Stimulated activated memory B cell treated with anti-CD40 and anti-IgM and Interleukin-4, amounts not matched to agents 10 μg/mL and 1 μg/mL and 100 μg/mL, for 72 hours (primary cell): ENCODE results near the gene VEGFA.
A peak's percentile ranks its signal among the peaks of the same experiment; 100 is the strongest.
"Not testable (repeated sequence)": the region's sequence is repeated elsewhere in the genome, so short reads cannot be mapped to it uniquely, and the experiment has no call there.

Source experiments
- ATAC-seq: fragments of 150-1000 bp; cut with Tn5 transposase; 2 replicates; pipeline ENCODE4 v1.10.0; 2021
- H3K27ac Mint-ChIP-seq: one replicate; pipeline ENCODE4 v1.8.0; 2022; ENCODE audit warnings: mild to moderate bottlenecking, mixed read lengths
- H3K27me3 Mint-ChIP-seq: one replicate; pipeline ENCODE4 v1.8.0; 2022; ENCODE audit warnings: mixed read lengths
- H3K36me3 Mint-ChIP-seq: one replicate; pipeline ENCODE4 v1.8.0; 2022; ENCODE audit warnings: mixed read lengths
- H3K4me1 Mint-ChIP-seq: one replicate; pipeline ENCODE4 v1.8.0; 2022; ENCODE audit warnings: mixed read lengths
- H3K4me3 Mint-ChIP-seq: one replicate; pipeline ENCODE4 v1.8.0; 2022; ENCODE audit warnings: mild to moderate bottlenecking, moderate library complexity, mixed read lengths
- H3K9me3 Mint-ChIP-seq: one replicate; pipeline ENCODE4 v1.8.0; 2022; ENCODE audit warnings: mixed read lengths

The VEGFA gene

GRCh38 chr6:43806043-43806757 lies 36.2 kb downstream of the VEGFA start:
- peaks cover 9% of the 10 kb centered on the region for H3K27me3 Mint-ChIP-seq
- no peak for ATAC-seq
- H3K27ac Mint-ChIP-seq, result no peak overlapping the region
- no peaks in the 10 kb centered on the region for H3K4me1 Mint-ChIP-seq
- H3K4me3 Mint-ChIP-seq, result no peak overlapping the region
- H3K36me3 Mint-ChIP-seq, result no peaks in the 10 kb centered on the region
- H3K9me3 Mint-ChIP-seq, result no peaks in the 10 kb centered on the region

- Mint-ChIP-seq H3K36me3 (no peaks in the 10 kb centered on the region), H3K9me3 (no peaks in the 10 kb centered on the region), H3K27ac (no peak overlapping the region), H3K4me3 (no peak overlapping the region), H3K27me3 (peaks cover 15% of the 10 kb centered on the region), H3K4me1 (no peaks in the 10 kb centered on the region)
- ATAC-seq, result no peak
Measured at GRCh38 chr6:43806758-43807227, 36.8 kb downstream of the VEGFA start.

GRCh38 chr6:43807228-43808061 lies 37.4 kb downstream of the VEGFA start:
- H3K4me1 Mint-ChIP-seq, result no peaks in the 10 kb centered on the region
- H3K27ac Mint-ChIP-seq, result no peak overlapping the region
- no peaks in the 10 kb centered on the region for H3K36me3 Mint-ChIP-seq
- H3K4me3 Mint-ChIP-seq, result no peak overlapping the region
- ATAC-seq, result no peak
- H3K9me3 Mint-ChIP-seq, result no peaks in the 10 kb centered on the region
- peaks cover 19% of the 10 kb centered on the region for H3K27me3 Mint-ChIP-seq

- no peak overlapping the region for H3K4me3 Mint-ChIP-seq
Measured at GRCh38 chr6:43808412-43808811, 38.4 kb downstream of the VEGFA start.

GRCh38 chr6:43809417-43810305 lies 39.6 kb downstream of the VEGFA start:
- Mint-ChIP-seq H3K9me3 (no peaks in the 10 kb centered on the region), H3K4me3 (no peak overlapping the region), H3K36me3 (no peaks in the 10 kb centered on the region), H3K4me1 (peaks cover 6% of the 10 kb centered on the region), H3K27me3 (peaks cover 22% of the 10 kb centered on the region), H3K27ac (no peak overlapping the region)
- ATAC-seq, result no peak

More at GRCh38 chr6:43808412-43808811, 38.4 kb downstream of the VEGFA start:
- Mint-ChIP-seq H3K4me1 (peaks cover 6% of the 10 kb centered on the region), H3K27me3 (peaks cover 19% of the 10 kb centered on the region), H3K9me3 (no peaks in the 10 kb centered on the region), H3K36me3 (no peaks in the 10 kb centered on the region), H3K27ac (no peak overlapping the region)
- no peak for ATAC-seq

GRCh38 chr6:43810965-43811732 lies 41.1 kb downstream of the VEGFA start:
- Mint-ChIP-seq H3K27me3 (peaks cover 33% of the 10 kb centered on the region), H3K36me3 (no peaks in the 10 kb centered on the region), H3K4me1 (peaks cover 6% of the 10 kb centered on the region), H3K27ac (no peak overlapping the region), H3K9me3 (no peaks in the 10 kb centered on the region), H3K4me3 (no peak overlapping the region)
- no peak for ATAC-seq

- H3K4me3 Mint-ChIP-seq, result no peak overlapping the region
- no peak for ATAC-seq
Measured at GRCh38 chr6:43811733-43812099, 41.7 kb downstream of the VEGFA start.

GRCh38 chr6:43812850-43813578 lies 43.0 kb downstream of the VEGFA start:
- no peak overlapping the region for H3K4me3 Mint-ChIP-seq
- peak; percentile 47 for ATAC-seq
- peaks cover 47% of the 10 kb centered on the region for H3K27me3 Mint-ChIP-seq
- H3K4me1 Mint-ChIP-seq, result peaks cover 6% of the 10 kb centered on the region
- no peaks in the 10 kb centered on the region for H3K9me3 Mint-ChIP-seq
- H3K27ac Mint-ChIP-seq, result no peak overlapping the region
- H3K36me3 Mint-ChIP-seq, result no peaks in the 10 kb centered on the region

More at GRCh38 chr6:43811733-43812099, 41.7 kb downstream of the VEGFA start:
- Mint-ChIP-seq H3K4me1 (peaks cover 6% of the 10 kb centered on the region), H3K36me3 (no peaks in the 10 kb centered on the region), H3K27me3 (peaks cover 38% of the 10 kb centered on the region), H3K27ac (no peak overlapping the region), H3K9me3 (no peaks in the 10 kb centered on the region)

GRCh38 chr6:43814111-43814510 lies 44.1 kb downstream of the VEGFA start:
- Mint-ChIP-seq H3K4me1 (peaks cover 6% of the 10 kb centered on the region), H3K4me3 (no peak overlapping the region), H3K27me3 (peaks cover 40% of the 10 kb centered on the region), H3K27ac (no peak overlapping the region), H3K36me3 (no peaks in the 10 kb centered on the region), H3K9me3 (no peaks in the 10 kb centered on the region)
- no peak for ATAC-seq

GRCh38 chr6:43814865-43815264 lies 44.9 kb downstream of the VEGFA start:
- H3K9me3 Mint-ChIP-seq, result no peaks in the 10 kb centered on the region
- peaks cover 6% of the 10 kb centered on the region for H3K4me1 Mint-ChIP-seq
- no peak overlapping the region for H3K4me3 Mint-ChIP-seq
- ATAC-seq, result no peak
- no peak overlapping the region for H3K27ac Mint-ChIP-seq
- H3K36me3 Mint-ChIP-seq, result no peaks in the 10 kb centered on the region
- peaks cover 40% of the 10 kb centered on the region for H3K27me3 Mint-ChIP-seq

GRCh38 chr6:43817192-43817591 lies 47.2 kb downstream of the VEGFA start:
- ATAC-seq, result peak; percentile 55
- H3K27ac Mint-ChIP-seq, result no peak overlapping the region
- peaks cover 6% of the 10 kb centered on the region for H3K4me1 Mint-ChIP-seq
- no peak overlapping the region for H3K4me3 Mint-ChIP-seq
- no peaks in the 10 kb centered on the region for H3K36me3 Mint-ChIP-seq
- peaks cover 40% of the 10 kb centered on the region for H3K27me3 Mint-ChIP-seq
- H3K9me3 Mint-ChIP-seq, result no peaks in the 10 kb centered on the region

GRCh38 chr6:43818973-43819372 lies 49.0 kb downstream of the VEGFA start:
- not testable (repeated sequence) for H3K27ac Mint-ChIP-seq, H3K9me3 Mint-ChIP-seq, H3K36me3 Mint-ChIP-seq, ATAC-seq, H3K4me3 Mint-ChIP-seq, H3K4me1 Mint-ChIP-seq
- peaks cover 50% of the 10 kb centered on the region for H3K27me3 Mint-ChIP-seq

- Mint-ChIP-seq H3K27ac (no peak overlapping the region), H3K27me3 (peaks cover 44% of the 10 kb centered on the region), H3K4me3 (no peak overlapping the region), H3K36me3 (no peaks in the 10 kb centered on the region), H3K4me1 (peaks cover 7% of the 10 kb centered on the region), H3K9me3 (no peaks in the 10 kb centered on the region)
- no peak for ATAC-seq
Measured at GRCh38 chr6:43819958-43820357, 49.9 kb downstream of the VEGFA start.

- no peak overlapping the region for H3K27ac Mint-ChIP-seq
Measured at GRCh38 chr6:43820486-43820885, 50.5 kb downstream of the VEGFA start.

More at GRCh38 chr6:43820486-43820885, 50.5 kb downstream of the VEGFA start:
- Mint-ChIP-seq H3K4me1 (peaks cover 7% of the 10 kb centered on the region), H3K4me3 (no peak overlapping the region), H3K27me3 (peaks cover 42% of the 10 kb centered on the region), H3K36me3 (no peaks in the 10 kb centered on the region), H3K9me3 (no peaks in the 10 kb centered on the region)
- no peak for ATAC-seq
